ENCODE measurements around the gene NRIP3. TPM values are rescaled to one million over a fixed set of nuclear protein-coding genes. Genes with fewer than 3 reads are reported as not detected.

Gene NRIP3
- total RNA-seq, 1 experiment from 2014 or later = 10.0 TPM

DNA sequence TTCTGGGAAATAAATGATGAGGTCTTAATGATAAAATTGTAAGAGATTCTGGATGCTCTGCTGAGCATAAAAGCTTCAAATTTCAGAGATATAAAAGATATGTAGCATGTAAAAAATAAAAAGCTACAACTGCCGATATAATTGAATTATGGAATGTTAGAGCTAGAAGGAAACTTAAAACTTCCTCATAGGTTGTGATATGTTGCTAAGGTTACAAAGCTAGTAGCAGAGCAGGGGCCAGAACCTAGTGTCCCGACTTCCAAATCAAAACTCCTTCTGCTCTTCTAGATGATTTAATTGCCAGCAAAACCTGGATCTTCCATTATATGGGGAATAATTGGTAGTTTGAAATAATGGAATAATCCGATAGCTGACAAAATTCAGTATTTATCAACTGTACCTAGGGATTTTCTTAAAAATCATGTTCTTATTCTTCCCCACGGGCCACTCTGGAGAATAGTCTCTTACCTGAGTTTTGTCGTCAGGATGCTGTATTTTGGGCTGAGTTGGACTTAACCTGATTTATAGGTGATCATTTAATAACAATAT is 61.2 kb downstream of the NRIP3 start, which contains the start of gene ASCL3:
Gene ASCL3, minus strand, starts transcription at position 499 of the 549 bp plus-strand sequence. CDS start 4,855 bp downstream, outside the sequence.
- POLR2A ChIA-PET = no interaction called here
- Histone ChIP-seq H3K27me3 (replicated peaks; ENCODE audit: control insufficient read depth, insufficient read depth, low read length) (no peaks in the 10 kb centered on the region; the same call in 1 of the 2 replicates), H3K36me3 (ENCODE audit: control insufficient read depth, insufficient read depth, low read length) (no peaks in the 10 kb centered on the region), H3K9me3 (peaks cover 6% of the 10 kb centered on the region; the same call in 1 of the 2 replicates), H3K4me3 (ENCODE audit: low read depth, low read length) (no peak within 1 kb of the TSS), H3K4me1 (no peaks in the 10 kb centered on the region)
- Mint-ChIP-seq H3K4me1 (ENCODE audit: low read depth, unreplicated experiment) (peaks cover 7% of the 10 kb centered on the region), H3K4me3 (ENCODE audit: unreplicated experiment) (no peak within 1 kb of the TSS), H3K27ac (ENCODE audit: unreplicated experiment) (no peak within 1 kb of the TSS), H3K27me3 (ENCODE audit: insufficient read depth, unreplicated experiment) (no peaks in the 10 kb centered on the region), H3K36me3 (ENCODE audit: insufficient read depth, unreplicated experiment) (no peaks in the 10 kb centered on the region), H3K9me3 (ENCODE audit: unreplicated experiment) (no peaks in the 10 kb centered on the region)
- no peak for DNase-seq
- intact Hi-C loops (cut with micrococcal nuclease; ENCODE audit: unreplicated experiment) = no loop called here
- TF ChIP-seq CTCF (IDR thresholded peaks at IDR 0.05; ENCODE audit: insufficient read depth in 1 of 2, low read depth in 1 of 2, low read length in 1 of 2, severe bottlenecking in 1 of 2, unreplicated experiment in 1 of 2) = no peak
- CTCF ChIA-PET = interaction anchor here (0.9 to 1.2 kb wide), 2 partner anchors 17 to 28 kb away, joined by 3 read pairs; no protein-coding TSS in a partner anchor
- no TSS peak for BruUV-seq (replicated peaks)

- H3K27me3 Mint-ChIP-seq (ENCODE audit: insufficient read depth, unreplicated experiment) = no peaks in the 10 kb centered on the region
- Histone ChIP-seq H3K4me3 (ENCODE audit: low read depth, low read length) (no peak overlapping the region), H3K36me3 (ENCODE audit: control insufficient read depth, insufficient read depth, low read length) (no peaks in the 10 kb centered on the region), H3K9me3 (peaks cover 4% of the 10 kb centered on the region; the same call in 1 of the 2 replicates), H3K27me3 (replicated peaks; ENCODE audit: control insufficient read depth, insufficient read depth, low read length) (no peaks in the 10 kb centered on the region; the same call in 1 of the 2 replicates), H3K4me1 (no peaks in the 10 kb centered on the region)
- H3K4me1 Mint-ChIP-seq (ENCODE audit: low read depth, unreplicated experiment) = peaks cover 7% of the 10 kb centered on the region
- POLR2A ChIA-PET = interaction anchor here (0.5 kb wide), 1 partner anchor 71 kb away, joined by 4 read pairs; no protein-coding TSS in a partner anchor
- no peak overlapping the region for H3K4me3 Mint-ChIP-seq (ENCODE audit: unreplicated experiment)
- H3K36me3 Mint-ChIP-seq (ENCODE audit: insufficient read depth, unreplicated experiment) = no peaks in the 10 kb centered on the region
- H3K9me3 Mint-ChIP-seq (ENCODE audit: unreplicated experiment) = no peaks in the 10 kb centered on the region
- no TSS peak for BruUV-seq (replicated peaks)
- TF ChIP-seq CTCF (IDR thresholded peaks at IDR 0.05; ENCODE audit: insufficient read depth in 1 of 2, low read depth in 1 of 2, low read length in 1 of 2, severe bottlenecking in 1 of 2, unreplicated experiment in 1 of 2) = no peak
- CTCF ChIA-PET = interaction anchor here (1.2 kb wide), 1 partner anchor 18 kb away, joined by 3 read pairs; no protein-coding TSS in a partner anchor
- intact Hi-C loops (cut with micrococcal nuclease; ENCODE audit: unreplicated experiment) = no loop called here
- no peak for DNase-seq
- H3K27ac Mint-ChIP-seq (ENCODE audit: unreplicated experiment) = no peak overlapping the region
Observed at GRCh38 chr11:8941341-8942103, 62.3 kb downstream of the NRIP3 start.

DNA sequence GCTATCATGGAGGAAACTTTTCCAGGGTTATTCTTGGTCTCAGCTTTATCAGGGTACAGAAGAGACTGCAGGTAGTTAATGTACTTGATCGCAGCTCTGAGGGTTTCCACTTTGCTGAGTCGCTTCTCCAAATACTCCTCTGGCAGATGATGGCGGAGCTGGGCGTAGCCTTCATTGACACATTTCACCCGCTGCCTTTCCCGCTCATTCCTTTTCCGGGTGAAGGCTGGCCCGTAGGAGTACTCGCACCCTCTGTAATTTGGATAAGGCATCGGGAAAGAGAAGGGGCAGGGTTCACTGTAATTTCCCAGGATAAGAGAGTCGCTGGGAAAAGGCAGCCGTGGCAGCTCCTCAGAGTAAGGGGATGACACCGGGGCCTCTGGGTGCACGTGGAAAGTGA is 66.1 kb downstream of the NRIP3 start:
- no TSS peak for BruUV-seq (replicated peaks)
- POLR2A ChIA-PET = no interaction called here
- DNase-seq = no peak
- intact Hi-C loops (cut with micrococcal nuclease; ENCODE audit: unreplicated experiment) = no loop called here
- CTCF ChIA-PET = interaction anchor here (1.1 kb wide), 1 partner anchor 22 kb away, joined by 4 read pairs; no protein-coding TSS in a partner anchor
- no peak overlapping the region for H3K4me3 Mint-ChIP-seq (ENCODE audit: unreplicated experiment)
- H3K27me3 Mint-ChIP-seq (ENCODE audit: insufficient read depth, unreplicated experiment) = no peaks in the 10 kb centered on the region
- Histone ChIP-seq H3K9me3 (peaks cover 4% of the 10 kb centered on the region; the same call in 1 of the 2 replicates), H3K27me3 (replicated peaks; ENCODE audit: control insufficient read depth, insufficient read depth, low read length) (no peaks in the 10 kb centered on the region; the same call in 1 of the 2 replicates), H3K4me3 (ENCODE audit: low read depth, low read length) (no peak overlapping the region), H3K4me1 (peaks cover 22% of the 10 kb centered on the region), H3K36me3 (ENCODE audit: control insufficient read depth, insufficient read depth, low read length) (no peaks in the 10 kb centered on the region)
- peaks cover 17% of the 10 kb centered on the region for H3K4me1 Mint-ChIP-seq (ENCODE audit: low read depth, unreplicated experiment)
- no peaks in the 10 kb centered on the region for H3K9me3 Mint-ChIP-seq (ENCODE audit: unreplicated experiment)
- TF ChIP-seq CTCF (IDR thresholded peaks at IDR 0.05; ENCODE audit: insufficient read depth in 1 of 2, low read depth in 1 of 2, low read length in 1 of 2, severe bottlenecking in 1 of 2, unreplicated experiment in 1 of 2) = no peak
- H3K27ac Mint-ChIP-seq (ENCODE audit: unreplicated experiment) = no peak overlapping the region
- no peaks in the 10 kb centered on the region for H3K36me3 Mint-ChIP-seq (ENCODE audit: insufficient read depth, unreplicated experiment)
